ENCODE data around the gene GPR15LG.

Gene GPR15LG

GRCh38 chr10:84158061-84158460 is 15.5 kb upstream of the GPR15LG start:
- H3F3A ChIP-seq (ENCODE audit: insufficient read depth, low read length) = no peaks in the 10 kb centered on the region
- no peaks in the 10 kb centered on the region for H3K4me1 ChIP-seq (ENCODE audit: insufficient read depth, low read length, severe bottlenecking)
- no peaks in the 10 kb centered on the region for H3K79me2 ChIP-seq (ENCODE audit: insufficient read depth, low read length)
- no peak overlapping the region for H3K27ac ChIP-seq (ENCODE audit: low read depth, low read length, poor library complexity, severe bottlenecking)
- H2AFZ ChIP-seq (ENCODE audit: low read length) = no peak overlapping the region
- H3K9me3 ChIP-seq (ENCODE audit: low read length) = no peaks in the 10 kb centered on the region
- no peak overlapping the region for H3K4me2 ChIP-seq (ENCODE audit: low read length)
- H3K4me3 ChIP-seq (ENCODE audit: low read depth, low read length, poor library complexity, severe bottlenecking) = no peak overlapping the region
- no peak overlapping the region for H3K9ac ChIP-seq (ENCODE audit: low read length)
- H3K27me3 ChIP-seq (ENCODE audit: insufficient read depth, low read length) = no peaks in the 10 kb centered on the region; the same call in 1 of the 2 replicates
- peaks cover 22% of the 10 kb centered on the region for H3K36me3 ChIP-seq (ENCODE audit: insufficient read depth, low read length)
- H4K20me1 ChIP-seq (ENCODE audit: insufficient read depth, low read length) = no peaks in the 10 kb centered on the region
- TF ChIP-seq EZH2 (IDR thresholded peaks at IDR 0.05; ENCODE audit: borderline replicate concordance, low read length) (no peak), CTCF (IDR thresholded peaks at IDR 0.05; ENCODE audit: low read length) (no peak)
- no peaks in the 10 kb centered on the region for H3K9me2 ChIP-seq (ENCODE audit: low read depth, low read length)

- H3K27me3 ChIP-seq (ENCODE audit: insufficient read depth, low read length) = no peaks in the 10 kb centered on the region; the same call in 1 of the 2 replicates
- no peaks in the 10 kb centered on the region for H3K79me2 ChIP-seq (ENCODE audit: insufficient read depth, low read length)
- H3K36me3 ChIP-seq (ENCODE audit: insufficient read depth, low read length) = peaks cover 17% of the 10 kb centered on the region
- no peak overlapping the region for H3K27ac ChIP-seq (ENCODE audit: low read depth, low read length, poor library complexity, severe bottlenecking)
- H4K20me1 ChIP-seq (ENCODE audit: insufficient read depth, low read length) = no peaks in the 10 kb centered on the region
- no peaks in the 10 kb centered on the region for H3K9me3 ChIP-seq (ENCODE audit: low read length)
- no peaks in the 10 kb centered on the region for H3F3A ChIP-seq (ENCODE audit: insufficient read depth, low read length)
- H3K9ac ChIP-seq (ENCODE audit: low read length) = no peak overlapping the region
- H3K4me1 ChIP-seq (ENCODE audit: insufficient read depth, low read length, severe bottlenecking) = peaks cover 4% of the 10 kb centered on the region
- no peak for TF ChIP-seq CTCF (IDR thresholded peaks at IDR 0.05; ENCODE audit: low read length)
- no peak for TF ChIP-seq EZH2 (IDR thresholded peaks at IDR 0.05; ENCODE audit: borderline replicate concordance, low read length)
- no peak overlapping the region for H2AFZ ChIP-seq (ENCODE audit: low read length)
- H3K4me3 ChIP-seq (ENCODE audit: low read depth, low read length, poor library complexity, severe bottlenecking) = no peak overlapping the region
- H3K9me2 ChIP-seq (ENCODE audit: low read depth, low read length) = no peaks in the 10 kb centered on the region
- H3K4me2 ChIP-seq (ENCODE audit: low read length) = no peak overlapping the region
These were observed 15.1 kb upstream of the GPR15LG start for GRCh38 chr10:84158550-84158949.

GRCh38 chr10:84159076-84159685 is 14.4 kb upstream of the GPR15LG start:
- H3K9ac ChIP-seq (ENCODE audit: low read length) = no peak overlapping the region
- no peak overlapping the region for H3K27ac ChIP-seq (ENCODE audit: low read depth, low read length, poor library complexity, severe bottlenecking)
- TF ChIP-seq EZH2 (IDR thresholded peaks at IDR 0.05; ENCODE audit: borderline replicate concordance, low read length) (no peak), CTCF (IDR thresholded peaks at IDR 0.05; ENCODE audit: low read length) (no peak)
- no peaks in the 10 kb centered on the region for H3K79me2 ChIP-seq (ENCODE audit: insufficient read depth, low read length)
- no peaks in the 10 kb centered on the region; the same call in 1 of the 2 replicates for H3K27me3 ChIP-seq (ENCODE audit: insufficient read depth, low read length)
- no peak overlapping the region for H3K4me2 ChIP-seq (ENCODE audit: low read length)
- peaks cover 11% of the 10 kb centered on the region for H3K36me3 ChIP-seq (ENCODE audit: insufficient read depth, low read length)
- no peaks in the 10 kb centered on the region for H3K9me2 ChIP-seq (ENCODE audit: low read depth, low read length)
- no peak overlapping the region for H3K4me3 ChIP-seq (ENCODE audit: low read depth, low read length, poor library complexity, severe bottlenecking)
- no peaks in the 10 kb centered on the region for H3F3A ChIP-seq (ENCODE audit: insufficient read depth, low read length)
- H2AFZ ChIP-seq (ENCODE audit: low read length) = no peak overlapping the region
- H3K9me3 ChIP-seq (ENCODE audit: low read length) = no peaks in the 10 kb centered on the region
- H3K4me1 ChIP-seq (ENCODE audit: insufficient read depth, low read length, severe bottlenecking) = peaks cover 10% of the 10 kb centered on the region
- H4K20me1 ChIP-seq (ENCODE audit: insufficient read depth, low read length) = no peaks in the 10 kb centered on the region
